HG03196 (cell line): ENCODE measurements around the gene HMGN1.
"Not testable (repeated sequence)": the region's sequence is repeated elsewhere in the genome, so short reads cannot be mapped to it uniquely, and the experiment has no call there.

Experiments used
- ATAC-seq: cut with Tn5 transposase; IDR thresholded peaks from one replicate; pipeline ENCODE4 v1.9.1; 2021; ENCODE audit not compliant: unreplicated experiment

The HMGN1 gene

GRCh38 chr21:39348355-39349210 lies at the start of gene HMGN1:
TSS of gene HMGN1 (minus strand) at chr21:39349088. CDS start at chr21:39348917, 171 bp downstream.
- ATAC-seq: peak; percentile 50

GRCh38 chr21:39397646-39398385 lies 48.9 kb upstream of the HMGN1 start:
- ATAC-seq: no peak

GRCh38 chr21:39392981-39393380 lies 44.1 kb upstream of the HMGN1 start:
- no peak for ATAC-seq

GRCh38 chr21:39390212-39390765 lies 41.4 kb upstream of the HMGN1 start:
- ATAC-seq: no peak

- no peak for ATAC-seq
Measured at GRCh38 chr21:39388811-39389155, 39.9 kb upstream of the HMGN1 start.

- peak; percentile 71 for ATAC-seq
Measured at GRCh38 chr21:39388038-39388810, 39.3 kb upstream of the HMGN1 start.

GRCh38 chr21:39387461-39388037 lies 38.7 kb upstream of the HMGN1 start:
- ATAC-seq: no peak

GRCh38 chr21:39386899-39387298 lies 38.0 kb upstream of the HMGN1 start:
- no peak for ATAC-seq

GRCh38 chr21:39386194-39386593 lies 37.3 kb upstream of the HMGN1 start:
- ATAC-seq: no peak

GRCh38 chr21:39385299-39386145 lies 36.6 kb upstream of the HMGN1 start:
- no peak for ATAC-seq

- no peak for ATAC-seq
Measured at GRCh38 chr21:39384674-39385298, 35.9 kb upstream of the HMGN1 start.

- not testable (repeated sequence) for ATAC-seq
Measured at GRCh38 chr21:39382096-39382495, 33.2 kb upstream of the HMGN1 start.

GRCh38 chr21:39381009-39381408 lies 32.1 kb upstream of the HMGN1 start:
- no peak for ATAC-seq

- peak; percentile 95 for ATAC-seq
Measured at GRCh38 chr21:39379986-39380891, 31.4 kb upstream of the HMGN1 start.

- ATAC-seq: no peak
Measured at GRCh38 chr21:39377444-39378050, 28.7 kb upstream of the HMGN1 start.

- ATAC-seq: no peak
Measured at GRCh38 chr21:39375446-39375845, 26.6 kb upstream of the HMGN1 start.

GRCh38 chr21:39374046-39374445 lies 25.2 kb upstream of the HMGN1 start:
- no peak for ATAC-seq

- no peak for ATAC-seq
Measured at GRCh38 chr21:39373634-39374033, 24.7 kb upstream of the HMGN1 start.
